NCI-H128 (cell line): Measurements from ENCODE around the gene EMP1.

Experiments used
- DNase-seq: peaks from one replicate; lab custom pipeline; 2025; ENCODE audit not compliant: unreplicated experiment; lab: John Stamatoyannopoulos, UW

EMP1 gene

GRCh38 chr12:13196130-13196921, at the start of gene EMP1:
Gene EMP1, plus strand, starts transcription at chr12:13196726. Its CDS starts 14,785 bp downstream, at chr12:13211511.
- no peak for DNase-seq

GRCh38 chr12:13147688-13148484, 48.6 kb upstream of the EMP1 start:
- no peak for DNase-seq

DNA sequence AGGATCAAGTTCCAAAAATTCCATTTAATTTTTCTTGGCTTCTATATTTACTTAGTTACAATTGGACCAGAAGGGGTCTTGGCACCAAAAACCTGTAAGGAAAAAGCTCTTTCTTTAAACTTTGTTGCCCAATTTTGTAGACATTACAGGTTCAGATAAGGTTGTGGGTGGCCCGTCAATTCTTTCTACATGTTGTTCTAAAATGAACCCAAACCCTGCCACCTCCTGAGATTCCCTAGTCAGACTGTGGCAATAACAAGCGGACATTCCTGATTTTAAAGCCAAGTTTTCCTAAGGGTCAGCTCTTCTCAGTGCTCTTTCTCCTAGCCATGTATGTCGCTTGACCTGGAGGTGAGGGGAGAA, 48.1 kb upstream of the EMP1 start:
- DNase-seq = no peak

DNA sequence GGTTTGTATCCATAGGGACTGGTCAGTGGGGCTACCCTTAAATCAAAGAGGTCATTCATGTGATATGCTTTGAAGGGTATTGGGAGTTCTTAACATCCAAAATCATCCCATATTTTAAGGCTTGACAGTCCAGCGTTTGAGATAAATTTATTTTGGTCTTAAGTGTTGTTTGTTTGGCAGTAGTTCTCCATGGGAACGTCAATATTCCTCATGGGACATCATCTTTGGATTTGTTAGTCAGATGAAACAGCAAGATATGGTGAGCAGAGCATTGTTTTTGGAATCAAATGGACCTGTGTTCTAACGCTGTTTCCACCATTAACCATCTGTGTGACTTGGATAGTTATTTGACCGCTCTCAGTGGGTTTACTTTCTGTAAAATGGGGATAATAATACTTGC, 47.1 kb upstream of the EMP1 start:
- no peak for DNase-seq

GRCh38 chr12:13152281-13152680, 44.2 kb upstream of the EMP1 start:
- no peak for DNase-seq

GRCh38 chr12:13152756-13153155, 43.8 kb upstream of the EMP1 start:
- no peak for DNase-seq

DNA sequence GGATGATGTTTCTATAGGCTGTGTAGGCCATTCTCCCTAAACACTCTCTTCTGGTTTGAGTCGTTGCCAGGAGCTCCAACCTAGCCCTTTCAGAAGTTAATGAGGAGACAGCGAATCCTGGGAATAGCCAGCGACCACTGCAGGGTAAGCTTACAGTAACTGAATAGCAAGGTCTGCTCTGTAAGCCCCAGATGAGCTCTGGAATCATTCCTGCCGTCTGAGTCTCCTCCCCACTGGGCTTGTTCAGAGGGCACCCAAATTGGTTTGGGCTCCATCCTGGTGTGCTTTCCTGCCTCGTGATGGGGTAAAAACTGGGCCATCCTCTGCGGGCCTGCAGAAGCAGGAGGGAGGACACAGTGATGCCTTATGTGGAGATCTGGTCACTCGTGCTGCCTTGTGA, 43.3 kb upstream of the EMP1 start:
- no peak for DNase-seq

DNA sequence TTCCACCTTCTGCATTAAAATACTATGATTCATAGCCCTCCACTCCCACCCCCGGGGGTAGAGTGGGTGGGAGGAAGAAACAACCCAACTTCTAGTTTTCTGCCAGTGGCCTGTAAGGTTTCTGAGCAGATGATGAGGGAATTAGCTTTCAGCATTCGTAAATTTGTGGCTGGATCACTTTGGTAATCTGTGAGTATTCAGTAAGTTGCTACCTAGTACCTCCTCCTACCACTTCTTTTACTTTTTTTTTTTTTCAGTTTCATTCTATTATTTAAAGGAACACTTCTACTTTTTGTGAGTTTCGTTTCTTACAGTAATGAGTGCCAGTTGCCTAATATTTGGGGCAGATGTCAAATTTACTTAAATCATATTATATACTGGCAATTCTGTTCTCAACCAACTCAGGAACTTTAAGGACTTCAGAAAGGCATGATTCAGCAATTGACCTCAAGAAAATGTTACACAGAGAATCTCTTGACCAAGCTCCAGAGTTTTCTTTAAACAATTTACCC, 42.4 kb upstream of the EMP1 start:
- DNase-seq = no peak

DNA sequence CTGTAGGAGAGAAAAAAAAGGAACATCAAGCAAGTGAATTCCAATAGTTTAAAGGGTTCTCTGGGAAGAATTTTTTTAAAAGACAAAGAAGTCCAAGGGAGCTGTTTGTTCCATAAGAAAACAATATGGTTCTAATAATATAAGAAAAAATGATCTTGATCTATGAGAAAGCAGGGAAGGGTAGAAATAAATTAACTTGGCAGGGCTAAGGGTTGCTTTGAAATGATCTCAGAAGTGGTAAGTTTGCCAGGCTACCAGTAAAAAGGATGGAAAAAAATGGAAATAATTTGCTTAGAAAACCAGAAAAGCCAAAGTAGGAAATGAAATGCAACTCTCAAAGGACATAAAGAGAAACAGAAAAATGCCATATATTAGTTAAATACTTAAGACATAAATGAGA, 41.7 kb upstream of the EMP1 start:
- no peak for DNase-seq

DNA sequence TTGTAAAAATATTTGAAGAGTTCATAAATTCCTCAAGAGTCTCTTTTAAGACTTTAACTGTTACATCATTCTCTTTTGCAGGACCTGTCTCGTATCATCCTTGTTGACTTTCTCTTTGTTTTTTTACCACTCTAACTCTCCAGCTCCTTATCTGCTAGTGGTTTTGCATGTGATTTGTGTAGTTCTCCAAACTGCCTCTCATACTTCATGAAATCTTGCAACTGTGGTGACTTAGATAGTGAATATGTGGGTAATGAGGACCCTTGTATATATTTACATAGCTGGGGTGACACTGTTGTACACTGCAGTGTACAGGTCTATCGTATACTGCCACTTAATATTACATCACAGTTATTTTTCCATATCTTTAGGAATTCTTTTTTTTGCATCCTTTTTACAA, 40.2 kb upstream of the EMP1 start:
- DNase-seq = no peak

DNA sequence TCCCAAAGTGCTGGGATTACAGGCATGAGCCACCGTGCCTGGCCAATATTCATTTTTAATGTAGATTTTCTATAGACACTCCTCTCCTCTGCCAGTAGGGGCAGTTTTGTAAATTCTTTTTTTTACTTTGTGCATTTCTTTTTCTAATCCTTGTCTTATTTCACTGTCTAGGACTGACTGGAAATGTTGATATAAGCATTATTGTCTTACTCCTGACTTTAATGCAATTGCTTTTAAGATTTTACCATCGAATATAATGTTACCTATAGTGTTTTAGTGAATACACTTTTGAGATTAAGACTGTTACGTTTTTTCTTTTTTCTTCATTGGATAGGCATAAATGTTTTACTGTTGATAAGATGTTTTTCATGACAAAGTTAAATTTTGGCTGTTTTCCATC, 35.4 kb upstream of the EMP1 start:
- no peak for DNase-seq

DNA sequence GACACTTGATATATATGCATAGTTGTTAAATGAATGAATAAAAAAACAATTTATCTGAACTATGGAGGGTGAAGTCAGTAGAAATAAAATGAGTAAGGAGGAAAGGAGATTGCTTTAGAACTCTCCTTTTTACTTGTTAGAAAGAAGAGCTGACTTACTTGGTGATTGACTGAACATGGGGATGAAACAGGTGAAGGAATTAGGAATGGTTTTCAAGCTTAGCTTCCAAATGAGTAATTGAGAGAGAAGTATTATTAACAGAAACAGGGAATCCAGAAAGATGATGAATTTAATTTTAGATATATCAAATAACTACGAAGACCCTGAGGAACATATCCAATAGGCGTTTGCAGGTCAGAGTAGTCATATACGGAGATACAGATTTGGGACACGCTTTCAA, 33.6 kb upstream of the EMP1 start:
- no peak for DNase-seq

DNA sequence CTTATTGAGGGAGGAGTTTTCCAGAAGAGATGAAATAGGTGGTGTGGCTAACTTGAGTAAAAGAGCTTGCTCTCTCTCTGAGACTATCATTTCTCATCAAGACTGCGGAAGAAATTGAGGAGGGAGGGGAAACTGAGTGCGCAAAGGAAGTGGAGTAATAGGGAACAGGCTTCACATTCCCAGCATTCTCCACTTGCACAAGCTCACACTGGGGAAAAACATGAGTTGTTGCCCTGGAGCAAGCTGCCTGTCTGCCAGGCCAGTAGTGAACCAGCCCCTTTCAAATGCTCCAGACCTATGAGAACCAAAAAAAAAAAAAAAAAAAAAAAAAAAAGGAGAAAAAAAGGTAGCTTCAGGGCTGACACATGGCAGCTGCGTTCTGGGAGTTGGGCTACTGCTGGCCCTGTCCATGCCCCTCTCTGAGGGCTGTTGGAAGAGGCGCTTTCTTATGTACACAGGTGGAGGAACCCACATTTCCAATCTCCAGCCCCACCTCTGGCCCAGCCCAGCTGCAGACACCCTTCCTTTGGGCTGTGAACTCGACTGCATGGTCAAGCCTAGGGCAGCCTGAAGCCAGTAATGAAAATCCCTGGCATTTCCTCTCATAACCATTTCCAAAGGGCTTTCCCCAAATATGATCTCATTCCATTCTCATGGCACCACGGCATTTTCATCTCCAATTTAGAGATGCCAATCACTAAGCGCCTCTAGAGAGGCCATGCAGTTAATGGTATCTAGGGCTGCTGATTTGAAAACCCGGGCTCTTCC, 32.5 kb upstream of the EMP1 start:
- no peak for DNase-seq

GRCh38 chr12:13164921-13165616, 31.5 kb upstream of the EMP1 start:
- no peak for DNase-seq

DNA sequence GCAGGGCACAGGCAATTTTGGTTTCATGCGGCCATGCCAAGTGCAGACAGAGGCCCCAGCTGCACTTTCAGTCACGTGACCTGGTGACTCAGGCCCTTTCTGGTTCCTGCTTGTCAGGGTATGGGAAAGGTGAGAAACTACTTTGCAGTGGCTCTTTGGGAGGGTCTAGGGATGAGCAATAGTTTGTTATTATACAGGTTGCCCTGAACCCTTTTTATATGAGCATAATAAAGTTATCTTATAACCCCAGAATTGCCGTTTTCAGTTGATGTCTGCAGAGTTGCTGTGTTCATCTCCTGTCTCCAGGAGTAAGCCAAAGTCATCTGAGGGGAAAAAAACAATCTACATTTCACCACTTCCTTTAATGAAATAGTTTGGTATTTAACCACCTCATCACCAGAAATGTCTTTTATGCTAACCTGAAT, 30.9 kb upstream of the EMP1 start:
- no peak for DNase-seq

- no peak for DNase-seq
These were observed 29.3 kb upstream of the EMP1 start for GRCh38 chr12:13167226-13167625.

DNA sequence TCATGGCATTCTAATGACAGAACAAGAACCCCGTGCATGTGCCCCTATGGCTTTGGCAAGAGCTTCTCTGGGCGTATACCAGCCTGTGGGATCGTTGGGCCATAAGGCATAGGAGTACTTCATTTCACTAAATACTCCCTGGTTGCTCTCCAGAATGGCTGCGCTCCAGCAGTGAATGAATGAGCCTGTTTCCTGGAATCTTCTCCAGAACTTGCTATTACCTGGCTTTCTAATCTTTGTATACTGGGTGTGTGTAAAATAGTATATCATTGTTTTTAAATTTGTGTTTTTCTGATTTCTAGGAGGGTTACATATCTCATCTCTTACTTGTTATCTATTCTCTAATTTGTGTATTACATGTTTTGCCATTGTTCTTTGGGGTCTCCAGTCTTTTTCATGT, 28.6 kb upstream of the EMP1 start:
- DNase-seq = no peak

DNA sequence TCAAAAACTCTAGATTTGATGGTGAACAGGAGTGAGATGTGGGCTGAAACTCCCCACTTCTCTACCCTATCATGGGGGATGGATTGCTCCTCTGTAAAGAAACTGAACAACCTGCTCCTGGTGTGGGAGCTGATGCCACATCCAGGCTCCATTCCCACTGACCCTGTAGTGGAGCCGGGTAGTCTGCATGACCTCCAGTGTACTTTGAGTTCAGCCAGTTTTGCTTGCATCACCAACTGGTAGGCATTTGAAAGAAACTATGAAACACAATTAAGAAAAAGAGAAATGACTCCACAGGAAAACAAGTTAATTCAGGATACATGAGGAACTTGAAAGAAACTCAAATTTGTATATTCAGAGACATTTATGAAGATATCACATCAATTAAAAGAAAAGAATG, 27.3 kb upstream of the EMP1 start:
- no peak for DNase-seq

- DNase-seq = no peak
These were observed 25.5 kb upstream of the EMP1 start for GRCh38 chr12:13170892-13171490.
